HG03139 (cell line): Measurements from ENCODE around the gene SLC6A20.

Experiments used
- ATAC-seq: cut with Tn5 transposase; IDR thresholded peaks from one replicate; pipeline ENCODE4 v1.9.1; 2021; ENCODE audit not compliant: unreplicated experiment

Gene SLC6A20

DNA sequence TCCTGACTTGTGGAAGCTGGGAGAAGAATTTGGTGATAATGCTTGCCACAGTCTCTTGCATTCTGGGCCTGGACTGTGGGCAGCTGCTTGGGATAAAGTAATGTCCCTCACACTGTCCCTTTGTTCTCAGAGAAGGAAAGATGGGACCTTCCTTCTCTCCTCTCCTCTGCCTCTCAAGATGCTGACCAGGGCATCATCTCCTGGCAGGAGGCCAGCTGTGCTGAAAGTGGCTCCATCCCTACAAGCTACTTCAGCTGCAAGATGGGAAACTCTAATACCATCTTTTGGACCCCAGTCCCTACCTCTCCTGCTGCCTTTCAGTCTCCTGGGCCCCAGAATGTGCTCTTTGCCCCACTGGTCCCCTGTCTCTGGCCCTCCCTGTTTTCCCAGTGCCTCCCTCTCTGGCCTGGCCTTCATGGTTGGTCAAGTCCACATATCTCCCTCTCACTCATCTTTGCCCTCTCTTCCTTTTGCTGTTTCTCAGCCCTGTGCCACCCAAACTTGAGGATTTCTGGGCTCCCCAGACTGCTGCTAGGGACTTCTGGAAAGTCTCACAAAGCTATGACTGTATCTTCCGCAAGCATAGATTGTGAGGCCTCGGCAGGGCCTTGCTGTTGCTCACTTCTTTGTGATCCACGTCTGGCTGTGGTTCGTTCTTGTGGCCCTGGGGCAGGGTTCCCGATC lies 7.1 kb upstream of the SLC6A20 start:
- no peak for ATAC-seq

GRCh38 chr3:45802146-45802545 lies 5.8 kb upstream of the SLC6A20 start:
- ATAC-seq, result no peak

GRCh38 chr3:45800611-45801010 lies 4.3 kb upstream of the SLC6A20 start:
- no peak for ATAC-seq

DNA sequence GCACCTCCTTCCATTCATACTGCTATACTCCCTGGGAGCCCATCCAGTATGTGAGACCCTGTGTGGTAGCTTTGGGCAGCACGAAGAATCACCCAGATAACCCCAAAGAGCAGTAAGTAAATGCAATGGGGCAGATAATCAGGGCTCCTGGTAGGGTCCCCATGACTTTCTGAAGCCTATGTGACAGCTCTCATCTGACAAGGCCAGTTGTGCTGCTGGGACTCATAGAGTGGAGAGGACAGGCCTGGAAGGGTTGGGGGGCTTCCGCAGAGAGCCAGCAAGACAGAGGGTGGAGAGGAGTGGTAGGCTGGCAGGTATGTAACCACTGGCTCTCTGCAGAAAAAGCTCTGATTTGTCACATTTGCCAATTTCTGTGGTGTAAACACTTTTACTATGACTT lies 3.2 kb upstream of the SLC6A20 start:
- no peak for ATAC-seq

- no peak for ATAC-seq
Measured at GRCh38 chr3:45798034-45798433, 1.7 kb upstream of the SLC6A20 start.

- no peak for ATAC-seq
Measured at GRCh38 chr3:45796902-45797637, 734 bp upstream of the SLC6A20 start.

GRCh38 chr3:45795509-45795881 lies 841 bp downstream of the SLC6A20 start:
- no peak for ATAC-seq

DNA sequence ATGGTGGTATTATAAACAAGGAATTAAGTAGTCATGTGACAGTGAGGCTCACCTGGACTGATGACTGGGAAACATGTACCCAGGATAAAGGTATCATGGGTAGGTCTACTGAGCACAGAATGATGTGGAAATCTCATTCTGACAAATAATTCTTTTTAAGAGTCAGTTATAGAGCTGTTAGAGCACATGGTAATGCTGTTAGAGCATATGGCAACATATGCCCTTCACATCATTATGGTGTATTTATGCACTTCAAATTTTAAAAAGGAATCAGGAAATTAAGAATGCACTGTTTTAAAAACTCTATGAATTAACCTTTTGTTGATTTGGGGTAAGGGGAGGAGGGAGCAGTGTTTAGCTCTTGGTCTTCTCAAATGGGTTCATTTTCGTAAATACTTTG lies 1.7 kb downstream of the SLC6A20 start:
- ATAC-seq, result no peak

- no peak for ATAC-seq
Measured at GRCh38 chr3:45794177-45794560, 2.2 kb downstream of the SLC6A20 start.

DNA sequence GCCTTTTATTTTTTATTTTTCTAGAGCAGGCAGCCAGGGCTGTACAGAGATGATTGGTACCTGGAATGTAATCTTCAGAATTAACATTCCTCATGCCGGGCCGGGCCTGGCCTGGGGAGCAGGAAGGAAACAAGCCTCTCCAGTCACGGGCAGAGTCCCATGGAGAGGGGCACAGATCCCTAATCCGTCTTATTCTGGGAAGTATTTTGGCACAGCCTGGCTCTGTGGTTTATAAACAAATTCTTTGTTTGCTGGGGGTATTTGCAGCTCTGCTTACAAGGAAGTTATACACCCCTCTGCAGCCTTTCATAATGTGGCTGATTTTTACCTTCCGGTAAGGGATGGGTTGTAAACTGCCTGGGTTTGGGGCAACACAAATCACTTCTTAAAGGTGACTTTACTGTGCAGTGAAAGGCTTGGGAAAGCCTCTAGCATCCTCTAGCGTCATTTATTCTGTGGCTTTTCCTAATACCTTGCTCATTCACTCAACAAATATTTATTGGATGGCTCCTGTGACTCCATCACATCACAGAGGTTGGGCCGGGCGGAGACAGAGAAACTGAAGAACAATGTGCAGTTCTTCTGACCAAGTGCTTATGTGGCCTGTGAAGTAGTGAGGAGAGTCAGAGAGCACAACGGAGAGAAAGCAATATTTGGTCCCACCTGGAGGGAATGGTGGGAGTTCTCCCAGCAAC lies 2.7 kb downstream of the SLC6A20 start:
- no peak for ATAC-seq

- no peak for ATAC-seq
Measured at GRCh38 chr3:45792516-45793172, 3.7 kb downstream of the SLC6A20 start.

DNA sequence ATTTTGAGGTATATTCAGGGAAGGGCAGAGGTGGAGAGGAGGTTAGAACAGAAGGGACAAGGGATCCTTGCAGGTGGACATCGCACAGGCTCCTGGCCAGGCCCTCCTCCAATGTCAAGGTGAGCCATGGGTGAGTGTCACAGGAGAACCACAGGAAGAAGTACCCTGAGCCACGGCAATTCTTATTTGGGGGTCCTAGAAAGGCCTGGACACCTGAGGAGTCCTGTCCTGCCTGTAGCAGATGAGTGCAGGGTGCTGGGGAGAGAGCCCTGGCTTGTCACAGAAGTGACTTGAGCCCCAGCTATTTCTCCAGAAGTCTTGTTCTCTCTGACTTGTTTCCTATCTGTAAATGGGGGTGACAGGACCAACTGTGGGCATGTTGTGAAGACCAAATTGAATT lies 4.3 kb downstream of the SLC6A20 start:
- no peak for ATAC-seq

GRCh38 chr3:45790596-45790995 lies 5.7 kb downstream of the SLC6A20 start:
- no peak for ATAC-seq

GRCh38 chr3:45789235-45789812 lies 7.0 kb downstream of the SLC6A20 start:
- no peak for ATAC-seq

DNA sequence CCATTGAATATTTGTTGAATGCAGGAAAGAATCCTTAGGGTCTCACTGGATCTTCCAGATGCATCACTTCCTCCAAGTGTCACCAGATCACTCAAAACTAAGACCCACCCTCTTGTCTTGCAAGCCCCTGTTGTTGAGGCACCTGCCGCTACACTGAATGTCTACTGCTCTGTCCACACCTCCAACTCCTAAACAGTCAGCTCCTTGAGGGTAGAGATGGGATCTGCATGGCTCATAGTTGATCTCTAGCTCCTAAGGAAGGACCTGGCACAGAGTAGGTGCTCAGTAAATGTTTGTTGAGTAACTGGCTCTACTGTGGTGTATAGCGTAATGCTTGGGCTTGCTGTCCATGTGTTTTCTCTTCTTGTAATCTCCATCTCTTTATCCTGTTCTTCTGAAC lies 8.8 kb downstream of the SLC6A20 start:
- no peak for ATAC-seq

DNA sequence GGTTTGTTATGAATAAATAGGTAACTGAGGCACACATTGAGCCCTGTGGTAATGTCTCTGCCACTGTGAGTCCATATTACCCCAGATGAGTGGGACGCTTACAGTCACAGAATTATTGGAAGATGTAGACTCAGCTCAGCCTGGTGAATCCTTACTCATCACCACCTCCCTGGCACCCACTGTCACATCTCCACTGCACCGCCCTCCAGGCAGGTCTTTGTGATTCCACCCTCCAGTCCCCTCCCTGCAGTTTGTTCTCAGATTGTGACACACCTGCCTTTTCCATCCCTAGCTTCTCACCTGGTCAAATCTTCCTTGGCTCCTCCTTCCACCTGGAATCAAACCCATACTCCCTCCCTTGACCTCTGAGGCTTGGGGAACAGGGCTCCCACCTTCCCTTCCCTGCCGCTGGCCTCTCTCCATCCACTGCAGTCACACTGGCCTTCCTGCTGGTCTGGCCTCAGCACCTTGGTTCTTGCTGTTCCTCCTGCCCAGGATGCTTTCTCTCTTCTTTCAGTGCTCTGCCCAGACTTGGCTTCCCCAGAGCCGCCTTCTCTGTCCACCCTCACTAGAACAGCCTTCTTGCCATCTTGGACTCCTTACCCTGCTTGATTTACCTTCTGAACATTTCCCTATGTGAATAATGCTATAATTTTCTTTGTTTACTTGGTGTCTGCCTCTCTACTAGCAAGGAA lies 9.4 kb downstream of the SLC6A20 start:
- no peak for ATAC-seq

DNA sequence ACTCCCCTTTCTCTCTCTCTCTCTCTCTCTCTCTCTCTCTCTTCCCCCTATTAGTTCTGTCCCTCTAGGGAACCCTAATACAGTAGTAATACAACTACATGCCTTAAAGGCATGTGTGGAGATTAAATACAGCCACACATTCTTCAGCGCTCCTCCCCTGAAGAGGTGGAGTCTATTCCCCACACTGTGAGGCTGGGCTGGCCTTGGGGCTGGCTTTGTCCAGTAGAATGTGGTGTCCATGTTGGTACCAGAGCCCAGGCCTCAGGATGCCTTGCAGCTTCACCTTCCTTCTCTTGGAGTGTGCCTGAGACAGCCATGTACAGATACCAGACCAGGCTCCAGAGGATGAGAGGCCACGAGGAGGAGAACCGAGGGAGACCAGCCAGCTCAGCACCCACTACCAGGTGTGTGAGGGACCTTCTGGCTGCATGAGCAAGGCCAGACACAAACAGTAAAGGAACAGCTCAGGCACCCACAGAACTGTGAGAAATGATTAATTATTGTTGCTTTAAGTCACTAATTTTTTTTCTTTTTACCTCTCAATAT lies 10.7 kb downstream of the SLC6A20 start:
- no peak for ATAC-seq

GRCh38 chr3:45783667-45784066 lies 12.7 kb downstream of the SLC6A20 start:
- ATAC-seq, result no peak

GRCh38 chr3:45782381-45782780 lies 14.0 kb downstream of the SLC6A20 start:
- no peak for ATAC-seq

DNA sequence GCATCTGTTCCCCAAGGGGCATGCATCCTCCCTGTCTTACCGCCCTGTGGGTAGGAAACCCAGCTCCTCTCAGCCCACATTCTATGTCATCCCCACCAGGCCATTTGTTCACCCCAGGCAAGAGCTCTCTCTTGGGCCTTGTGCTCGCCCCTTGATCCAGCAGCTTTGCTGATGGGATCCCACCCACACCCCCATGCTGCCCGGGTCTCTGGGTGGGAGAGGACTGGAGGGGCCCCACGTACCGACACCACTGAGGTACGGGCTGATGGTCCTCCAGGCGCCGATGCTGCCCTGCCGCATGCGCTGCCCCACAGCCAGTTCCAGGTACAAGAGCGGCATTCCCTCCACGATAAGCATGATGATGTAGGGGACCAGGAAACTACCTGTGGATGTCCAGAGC lies 14.5 kb downstream of the SLC6A20 start:
- no peak for ATAC-seq
